ENCODE results near the gene VPS41.

DNA sequence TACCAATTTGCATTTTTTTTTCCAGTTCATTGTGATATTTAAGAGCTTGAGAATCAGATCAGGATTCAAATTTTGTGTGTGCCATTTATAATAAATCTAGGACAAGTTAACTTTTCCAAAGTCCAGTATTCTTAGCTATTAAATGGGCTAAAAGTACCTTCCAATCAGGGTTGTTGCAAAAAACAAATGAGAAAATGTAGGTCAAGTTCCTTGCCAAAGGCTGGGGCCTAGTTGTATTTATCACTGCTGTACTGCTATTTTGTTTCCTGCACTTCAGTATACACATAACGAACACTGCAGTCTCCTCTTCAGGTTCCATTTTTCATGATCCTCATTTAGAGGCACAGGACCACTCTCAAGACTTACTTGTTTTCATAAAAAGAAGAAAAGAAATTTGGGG, 7.4 kb upstream of the VPS41 start:
- no peak for TF ChIP-seq CTCF (IDR thresholded peaks at IDR 0.05; ENCODE audit: low read depth, low read length)
- no peak for TF ChIP-seq POLR2A (IDR thresholded peaks at IDR 0.05; ENCODE audit: extremely low read depth, insufficient read length)
- no peak for TF ChIP-seq MAX (IDR thresholded peaks at IDR 0.05; ENCODE audit: low read depth, low read length)

All from NB4 (cell line).